ENCODE data around the gene DDX3X. TPM values are rescaled to one million over a fixed set of nuclear protein-coding genes. Genes with fewer than 3 reads are reported as not detected.

The DDX3X gene
- total and polyA plus RNA-seq, 9 of the 15 experiments (the other 6 are each of a cell fraction or from before 2014, with no cell fraction given): 51.3 to 232 (median 138) TPM

GRCh38 chrX:41384051-41384705 is 50.2 kb downstream of the DDX3X start (continued):
- TF ChIP-seq SREBF1 (IDR thresholded peaks at IDR 0.05; ENCODE audit: borderline replicate concordance, low read depth, low read length): no peak

- intact Hi-C loops (cut with micrococcal nuclease): no loop called here
- Histone ChIP-seq H3K9me1 (ENCODE audit: control insufficient read depth, insufficient read depth, low read length) (no peaks in the 10 kb centered on the region), H3K9ac (ENCODE audit: insufficient read depth in 1 of 2, low read depth in 2 of 2, low read length in 2 of 2) (no peak overlapping the region), H3K4me2 (ENCODE audit: insufficient read depth, low read length) (no peak overlapping the region), H3K4me3 (no peak overlapping the region), H3K79me2 (ENCODE audit: control insufficient read depth, insufficient read depth, low read length) (no peaks in the 10 kb centered on the region), H2AFZ (ENCODE audit: low read depth, low read length) (no peak overlapping the region), H4K20me1 (replicated peaks; ENCODE audit: control insufficient read depth, insufficient read depth, low read length) (no peaks in the 10 kb centered on the region), H3K4me1 (replicated peaks in 1 of 2; ENCODE audit: control insufficient read depth in 2 of 2, insufficient read depth in 2 of 2, low read length in 2 of 2) (peaks cover 0 to 19% of the 10 kb centered on the region in 2 experiments; a peak in 4 of 5 replicates), H3K27ac (ENCODE audit: extremely low read depth, low read depth, low read length) (no peak overlapping the region), H3K36me3 (ENCODE audit: control insufficient read depth, insufficient read depth, low read length) (no peaks in the 10 kb centered on the region), H3K9me3 (replicated peaks; ENCODE audit: control insufficient read depth, insufficient read depth, low read depth, low read length) (no peaks in the 10 kb centered on the region), H3K27me3 (ENCODE audit: control insufficient read depth in 2 of 2, insufficient read depth in 2 of 2, low read length in 2 of 2) (no peaks in the 10 kb centered on the region)
- TF ChIP-seq ZNF512 (tag; IDR thresholded peaks at IDR 0.05) (no peak), ZNF232 (CRISPR knock-in tag; IDR thresholded peaks at IDR 0.05) (peak; percentile 86)
- DNase-seq (ENCODE audit: extremely low read depth in 1 of 4, low spot score in 3 of 4) (no peak), ATAC-seq (no peak), FAIRE-seq (no peak)
- in situ Hi-C loops (cut with MboI): no loop called here
- WGBS (ENCODE audit: insufficient coverage, low coverage, missing lambda C conversion rate): 70% methylated on average over 8 of the region's 8 CpGs
- BruUV-seq (replicated peaks): no TSS peak
- POLR2A ChIA-PET: interaction anchor here (0.7 to 0.8 kb wide), 2 partner anchors 51 to 53 kb away, joined by 3 read pairs; partner anchors contain the start of gene DDX3X
- CTCF ChIA-PET (ENCODE audit: low intra/inter-chr PET ratio): no interaction called here
Measured at GRCh38 chrX:41386222-41386990, 52.4 kb downstream of the DDX3X start.
